Breast epithelium (tissue), 3 donors: ENCODE measurements around the gene RNF141.

Experiments
- POLR2A ChIP-seq: fragments of 450-650 bp; IDR thresholded peaks from one replicate; pipeline ENCODE4 v1.6.1; 2016; ENCODE audit warnings: antibody characterized with exemption, mild to moderate bottlenecking, moderate library complexity
- POLR2AphosphoS5 ChIP-seq, 3 donors: sonication (generic); formaldehyde crosslinking; IDR thresholded peaks; one replicate each; pipeline ENCODE4 v1.6.1; 2017; ENCODE audit warnings: antibody characterized with exemption in 3 of 3
- TF ChIP-seq, protein P1 (sequence below), 3 donors: fragments of 450-650 bp; IDR thresholded peaks; one replicate each; pipeline ENCODE4 v1.5.1; 2016 to 2017; ENCODE audit warnings: antibody characterized with exemption in 3 of 3, mild to moderate bottlenecking in 3 of 3, moderate library complexity in 3 of 3

DNA sequence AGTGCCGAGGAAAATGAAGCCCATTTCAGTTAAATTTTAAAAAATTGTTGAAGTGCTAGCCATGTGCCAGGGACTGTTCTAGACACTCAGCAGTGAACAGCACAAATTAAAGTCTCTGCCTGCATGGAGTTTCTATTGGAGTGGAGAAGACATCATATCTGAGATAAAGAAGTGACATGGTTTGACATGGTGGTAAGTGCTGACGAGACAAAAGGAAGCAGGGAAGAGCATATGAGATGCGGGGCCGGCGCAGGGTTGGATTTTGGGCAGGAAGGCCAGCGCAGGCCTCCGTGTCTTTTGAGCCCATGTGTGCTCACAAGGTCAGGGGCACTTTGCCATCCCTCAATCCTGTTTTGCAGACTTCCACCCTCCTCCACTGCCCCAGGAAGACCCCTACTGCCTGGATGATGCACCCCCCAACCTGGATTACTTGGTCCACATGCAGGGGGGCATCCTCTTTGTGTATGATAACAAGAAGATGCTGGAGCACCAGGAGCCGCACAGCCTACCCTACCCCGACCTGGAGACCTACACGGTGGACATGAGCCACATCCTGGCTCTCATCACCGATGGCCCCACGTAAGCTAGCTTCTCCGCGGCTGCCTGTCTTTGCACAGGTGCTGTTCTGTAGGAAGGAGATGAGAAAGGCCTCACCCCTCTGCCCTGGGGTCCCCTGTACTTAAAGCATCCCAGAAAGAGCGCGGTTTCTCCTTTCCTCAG, 56.4 kb downstream of the RNF141 start:
- TF ChIP-seq, protein P1, sequence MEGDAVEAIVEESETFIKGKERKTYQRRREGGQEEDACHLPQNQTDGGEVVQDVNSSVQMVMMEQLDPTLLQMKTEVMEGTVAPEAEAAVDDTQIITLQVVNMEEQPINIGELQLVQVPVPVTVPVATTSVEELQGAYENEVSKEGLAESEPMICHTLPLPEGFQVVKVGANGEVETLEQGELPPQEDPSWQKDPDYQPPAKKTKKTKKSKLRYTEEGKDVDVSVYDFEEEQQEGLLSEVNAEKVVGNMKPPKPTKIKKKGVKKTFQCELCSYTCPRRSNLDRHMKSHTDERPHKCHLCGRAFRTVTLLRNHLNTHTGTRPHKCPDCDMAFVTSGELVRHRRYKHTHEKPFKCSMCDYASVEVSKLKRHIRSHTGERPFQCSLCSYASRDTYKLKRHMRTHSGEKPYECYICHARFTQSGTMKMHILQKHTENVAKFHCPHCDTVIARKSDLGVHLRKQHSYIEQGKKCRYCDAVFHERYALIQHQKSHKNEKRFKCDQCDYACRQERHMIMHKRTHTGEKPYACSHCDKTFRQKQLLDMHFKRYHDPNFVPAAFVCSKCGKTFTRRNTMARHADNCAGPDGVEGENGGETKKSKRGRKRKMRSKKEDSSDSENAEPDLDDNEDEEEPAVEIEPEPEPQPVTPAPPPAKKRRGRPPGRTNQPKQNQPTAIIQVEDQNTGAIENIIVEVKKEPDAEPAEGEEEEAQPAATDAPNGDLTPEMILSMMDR (IDR thresholded peaks at IDR 0.05) = no peak
- no peak for TF ChIP-seq POLR2A
- no peak for TF ChIP-seq POLR2AphosphoS5 (IDR thresholded peaks at IDR 0.05)
